Limb (tissue), 2 donors: ENCODE measurements around the gene F10.
A peak's percentile ranks its signal among the peaks of the same experiment; 100 is the strongest.
"Not testable (repeated sequence)": the region's sequence is repeated elsewhere in the genome, so short reads cannot be mapped to it uniquely, and the experiment has no call there.

Experiments used
- DNase-seq, 2 donors: peaks; one replicate each; pipeline ENCODE4 v3.0.0-alpha.2; 2016; ENCODE audit errors: extremely low spot score in 2 of 2

Gene F10

GRCh38 chr13:113122550-113123225 lies at the start of gene F10:
F10 (plus strand) TSS chr13:113122799; CDS start chr13:113122856, 57 bp downstream.
- DNase-seq: peak; percentile 42 to 47

GRCh38 chr13:113073942-113074341 lies 48.7 kb upstream of the F10 start:
- no peak for DNase-seq

GRCh38 chr13:113074401-113074800 lies 48.2 kb upstream of the F10 start:
- DNase-seq: no peak

- DNase-seq: no peak
Measured at GRCh38 chr13:113074876-113075275, 47.7 kb upstream of the F10 start.

GRCh38 chr13:113075711-113076110 lies 46.9 kb upstream of the F10 start:
- no peak for DNase-seq

GRCh38 chr13:113076681-113077401 lies 45.8 kb upstream of the F10 start:
- DNase-seq: no peak

GRCh38 chr13:113077566-113077952 lies 45.0 kb upstream of the F10 start:
- no peak for DNase-seq

GRCh38 chr13:113077953-113078901 lies 44.4 kb upstream of the F10 start:
- DNase-seq: no peak

GRCh38 chr13:113078902-113079780 lies 43.5 kb upstream of the F10 start:
- no peak for DNase-seq

GRCh38 chr13:113079781-113080080 lies 42.9 kb upstream of the F10 start:
- not testable (repeated sequence) for DNase-seq

GRCh38 chr13:113080361-113080831 lies 42.2 kb upstream of the F10 start:
- DNase-seq: no peak

- DNase-seq: no peak
Measured at GRCh38 chr13:113080901-113081521, 41.6 kb upstream of the F10 start.

GRCh38 chr13:113082198-113083021 lies 40.2 kb upstream of the F10 start:
- no peak for DNase-seq

- no peak for DNase-seq
Measured at GRCh38 chr13:113083022-113083373, 39.6 kb upstream of the F10 start.

- DNase-seq: peak in 1 of 2 donors; percentile 46
Measured at GRCh38 chr13:113083402-113084061, 39.1 kb upstream of the F10 start.

GRCh38 chr13:113084094-113084942 lies 38.3 kb upstream of the F10 start:
- no peak for DNase-seq

GRCh38 chr13:113084943-113085540 lies 37.6 kb upstream of the F10 start:
- no peak for DNase-seq
